HepG2 (cell line): ENCODE results near the gene SLIT1. TPM values are rescaled to one million over a fixed set of nuclear protein-coding genes. Genes with fewer than 3 reads are reported as not detected.

Experiments
- ATAC-seq: fragments of 200-7000 bp; cut with Tn5 transposase; 3 replicates; pipeline ENCODE4 v1.9.1; 2020; ENCODE audit warnings: mild to moderate bottlenecking, moderate library complexity
- BruUV-seq: library from RNA; stranded (reverse); fragments of 400-500 nt; replicated peaks from 2 replicates; lab custom pipeline; 2021; lab: Mats Ljungman, UMichigan
- CTCF ChIA-PET: fragments of 300-600 bp; formaldehyde crosslinking; extraction: SDS; loops from one replicate; lab custom pipeline; 2021; ENCODE audit warnings: low total read pairs, inconsistent platforms, low intra/inter-chr PET ratio; lab: Yijun Ruan, JAX
- POLR2A ChIA-PET: fragments of 350-600 bp; sonication (Branson Sonifier 250); formaldehyde crosslinking; loops from one replicate; lab custom pipeline; 2020; ENCODE audit warnings: antibody characterized with exemption, inconsistent platforms; lab: Yijun Ruan, JAX
- DNase-seq: peaks from one replicate; pipeline ENCODE4 v3.0.0-alpha.2; 2015; ENCODE audit warnings: low spot score
- FAIRE-seq: peaks from 3 replicates; lab custom pipeline; 2011; peaks lifted over from hg19 to GRCh38; lab: Jason Lieb, UNC
- H2AFZ ChIP-seq: one replicate; pipeline ENCODE4 v1.6.1; 2011; ENCODE audit warnings: low read length, inconsistent platforms
- H3K27ac ChIP-seq: fragments of 300-600 bp; 3 replicates; pipeline ENCODE4 v1.8.0; 2011; ENCODE audit warnings: mixed run types, mild to moderate bottlenecking, mixed read lengths, low read length, inconsistent platforms; ENCODE audit not compliant: insufficient read depth; ENCODE audit errors: extremely low read length
- H3K27me3 ChIP-seq, 2 experiments: fragments of 200-600 bp in 1 of 2; 2 replicates in 1 of 2; 3 replicates in 1 of 2; pipeline versions ENCODE4 v1.6.0 to v1.8.0; 2011; ENCODE audit warnings: low read length in 2 of 2, mild to moderate bottlenecking in 2 of 2, moderate library complexity in 2 of 2, inconsistent platforms in 1 of 2; ENCODE audit not compliant: insufficient read depth in 2 of 2, control insufficient read depth in 1 of 2
- H3K36me3 ChIP-seq, 2 experiments: fragments of 200-600 bp in 1 of 2; replicated peaks in 1 of 2; 2 replicates in 1 of 2; 3 replicates in 1 of 2; pipeline versions ENCODE4 v1.5.1 to v1.8.0; 2011; ENCODE audit warnings: low read length in 2 of 2, inconsistent platforms in 1 of 2; ENCODE audit not compliant: insufficient read depth in 2 of 2, control insufficient read depth in 1 of 2
- H3K4me1 ChIP-seq: 2 replicates; pipeline ENCODE4 v1.5.1; 2012; ENCODE audit warnings: low read length, inconsistent platforms; ENCODE audit not compliant: insufficient read depth
- H3K4me2 ChIP-seq: 2 replicates; pipeline ENCODE4 v1.6.0; 2011; ENCODE audit warnings: low read depth, low read length, inconsistent platforms
- H3K4me3 ChIP-seq, 3 experiments: fragments of 200-600 bp in 1 of 3; sonication (generic), shearing (Covaris generic) in 1 of 3; replicated peaks in 1 of 3; 2 replicates each; pipeline ENCODE4 v1.5.1; 2011 to 2016; ENCODE audit warnings: low read length in 3 of 3, inconsistent platforms in 2 of 3, low read depth in 2 of 3, mild to moderate bottlenecking in 2 of 3, control low read depth in 1 of 3, mixed read lengths in 1 of 3; ENCODE audit not compliant: insufficient read depth in 1 of 3
- H3K79me2 ChIP-seq: one replicate; pipeline ENCODE4 v1.6.1; 2011; ENCODE audit warnings: low read length, inconsistent platforms; ENCODE audit not compliant: insufficient read depth
- H3K9ac ChIP-seq: 2 replicates; pipeline ENCODE4 v1.6.0; 2011; ENCODE audit warnings: mild to moderate bottlenecking, low read depth, low read length, inconsistent platforms; ENCODE audit not compliant: insufficient read depth
- H3K9me3 ChIP-seq: 2 replicates; pipeline ENCODE4 v1.5.1; 2012; ENCODE audit warnings: mild to moderate bottlenecking, low read length
- H4K20me1 ChIP-seq: 2 replicates; pipeline ENCODE4 v1.6.0; 2011; ENCODE audit warnings: inconsistent platforms, mild to moderate bottlenecking, low read length, moderate library complexity; ENCODE audit not compliant: insufficient read depth
- ATF5 ChIP-seq: sonication (generic); formaldehyde crosslinking; IDR thresholded peaks from 2 replicates; pipeline ENCODE4 v1.4.0; 2020; ENCODE audit warnings: mild to moderate bottlenecking, low read depth, missing genetic modification reagents
- MYC ChIP-seq: sonication (generic); formaldehyde crosslinking; IDR thresholded peaks from 2 replicates; pipeline ENCODE4 v1.9.0; 2021; ENCODE audit warnings: missing genetic modification reagents, borderline replicate concordance
- PRMT3 ChIP-seq: sonication (generic); formaldehyde crosslinking; IDR thresholded peaks from 2 replicates; pipeline ENCODE4 v1.8.1; 2022; ENCODE audit warnings: low read depth, mild to moderate bottlenecking, moderate library complexity, missing genetic modification reagents, borderline replicate concordance
- SIN3A ChIP-seq: IDR thresholded peaks from 2 replicates; pipeline ENCODE4 v1.6.1; 2011; ENCODE audit warnings: low read depth, mild to moderate bottlenecking, control low read depth, low read length, borderline replicate concordance
- THAP9 ChIP-seq: sonication (generic); formaldehyde crosslinking; IDR thresholded peaks from 2 replicates; pipeline ENCODE4; 2020; ENCODE audit warnings: missing genetic modification reagents, mild to moderate bottlenecking, borderline replicate concordance
- ZBTB39 ChIP-seq: sonication (generic); formaldehyde crosslinking; IDR thresholded peaks from 2 replicates; pipeline ENCODE4 v1.5.0; 2020; ENCODE audit warnings: missing genetic modification reagents
- ZNF251 ChIP-seq: sonication (generic); formaldehyde crosslinking; IDR thresholded peaks from 2 replicates; pipeline ENCODE4 v1.9.0; 2021; ENCODE audit warnings: mild to moderate bottlenecking, missing genetic modification reagents
- ZNF562 ChIP-seq: sonication (generic); formaldehyde crosslinking; IDR thresholded peaks from 2 replicates; pipeline ENCODE4 v1.8.0; 2022; ENCODE audit warnings: missing genetic modification reagents, borderline replicate concordance
- ZNF670 ChIP-seq: sonication (generic); formaldehyde crosslinking; IDR thresholded peaks from 2 replicates; pipeline ENCODE4 v1.8.0; 2022; ENCODE audit warnings: mild to moderate bottlenecking, missing genetic modification reagents, borderline replicate concordance
- ZNF678 ChIP-seq: sonication (generic); formaldehyde crosslinking; IDR thresholded peaks from 2 replicates; pipeline ENCODE4 v1.4.0; 2020; ENCODE audit warnings: mild to moderate bottlenecking, missing genetic modification reagents
- WGBS: methylation state at CpG from one replicate; pipeline ENCODE4 v1.1.6; 2017; ENCODE audit warnings: low lambda C conversion rate; 5-methylcytosine and 5-hydroxymethylcytosine counted together
- in situ Hi-C: cut with HindIII; loops from 2 replicates; pipeline ENCODE4 v1.10.0; 2017; ENCODE audit warnings: low pct_unique_long_range_greater_than_20kb; ENCODE audit not compliant: extremely low pct_ligation_motif_present
- intact Hi-C: fragments of 100-400 bp; cut with micrococcal nuclease; formaldehyde crosslinking; loops from one replicate; pipeline ENCODE4 v1.10.0; 2022; ENCODE audit not compliant: unreplicated experiment
- polyA plus RNA-seq, 8 experiments: library from polyadenylated mRNA; depleted of rRNA in 3 of 8; stranded (reverse) in 7 of 8; unstranded in 1 of 8; fragments of >200 nt; fragmentation: Illumina TruSeq in 4 of 8; extraction: Trizol in 4 of 8; gene quantifications; 2 replicates each; pipeline versions ENCODE4 v1.2.1 to v1.2.3, GENCODE V29; 2011 to 2016; ENCODE audit warnings: low read depth in 4 of 8, missing spikeins in 1 of 8, mixed read lengths in 1 of 8; ENCODE audit not compliant: insufficient read depth in 1 of 8
- total RNA-seq, 5 experiments: library from RNA; depleted of rRNA; stranded (reverse); fragments of >200 nt; fragmentation: Illumina TruSeq; extraction: Trizol; gene quantifications; 2 replicates each; pipeline ENCODE4 v1.2.3, GENCODE V29; 2016; ENCODE audit warnings: low read depth in 1 of 5

The SLIT1 gene
- total and polyA plus RNA-seq, 2 of the 13 experiments (the other 11 are each of a cell fraction or from before 2014, with no cell fraction given) = 0.09 to 0.33 TPM

- no peaks in the 10 kb centered on the region for H3K9me3 ChIP-seq
- no peak overlapping the region for H3K4me3 ChIP-seq
- FAIRE-seq = no peak
- H3K27ac ChIP-seq = no peak overlapping the region
- no peak overlapping the region for H3K9ac ChIP-seq
- ChIA-PET POLR2A (no interaction called here), CTCF (no interaction called here)
- H3K4me1 ChIP-seq = peaks cover 38% of the 10 kb centered on the region
- no peaks in the 10 kb centered on the region for H3K27me3 ChIP-seq
- no peak for DNase-seq
- ATAC-seq = no peak
- 99% methylated on average over 4 of the region's 4 CpGs for WGBS
- in situ Hi-C loops (no loop called here), intact Hi-C loops (no loop called here)
- BruUV-seq = no TSS peak
- no peaks in the 10 kb centered on the region for H3K79me2 ChIP-seq
- no peak overlapping the region for H3K4me2 ChIP-seq
- no peak for TF ChIP-seq PRMT3 (CRISPR knock-in tag)
- TF ChIP-seq SIN3A = no peak
- no peak for TF ChIP-seq THAP9 (CRISPR knock-in tag)
- TF ChIP-seq MYC = no peak
- no peak for TF ChIP-seq ZNF562 (CRISPR knock-in tag)
- TF ChIP-seq ZNF670 (CRISPR knock-in tag) = no peak
- TF ChIP-seq ATF5 (CRISPR knock-in tag) = no peak
- TF ChIP-seq ZNF678 = no peak
- no peak for TF ChIP-seq ZBTB39 (CRISPR knock-in tag)
- no peak for TF ChIP-seq ZNF251 (CRISPR knock-in tag)
- H4K20me1 ChIP-seq = no peaks in the 10 kb centered on the region
- no peaks in the 10 kb centered on the region for H3K36me3 ChIP-seq
- H2AFZ ChIP-seq = no peak overlapping the region
These were observed 189.9 kb downstream of the SLIT1 start for GRCh38 chr10:96995851-96996250.
